Lung (tissue), 12 donors: Measurements from ENCODE around the gene DUSP10. TPM values are rescaled to one million over a fixed set of nuclear protein-coding genes. Genes with fewer than 3 reads are reported as not detected.

Source experiments
- ATAC-seq: fragments of 200-7000 bp; cut with Tn5 transposase; one replicate; pipeline ENCODE4 v1.9.1; 2020; ENCODE audit warnings: moderate number of reproducible peaks; ENCODE audit not compliant: insufficient read depth, low FRiP score
- DNase-seq, 3 donors: peaks; one replicate each; pipeline ENCODE4 v3.0.0-alpha.2; 2013 to 2017
- H3K27ac ChIP-seq, 2 donors: one replicate each; pipeline ENCODE4 v1.5.1; 2013; ENCODE audit warnings: mild to moderate bottlenecking in 2 of 2, moderate library complexity in 2 of 2, control low read depth in 1 of 2, inconsistent platforms in 1 of 2, low read depth in 1 of 2, low read length in 1 of 2
- H3K27me3 ChIP-seq, 3 donors: one replicate each; pipeline ENCODE4 v1.5.1; 2013; ENCODE audit warnings: low read length in 2 of 3; ENCODE audit not compliant: control insufficient read depth in 3 of 3, insufficient read depth in 3 of 3
- H3K36me3 ChIP-seq, 4 donors: one replicate each; pipeline ENCODE4 v1.5.1; 2013; ENCODE audit warnings: low read length in 4 of 4, mild to moderate bottlenecking in 1 of 4, moderate library complexity in 1 of 4; ENCODE audit not compliant: control insufficient read depth in 4 of 4, insufficient read depth in 4 of 4
- H3K4me1 ChIP-seq, 5 donors: one replicate each; pipeline ENCODE4 v1.5.1; 2013; ENCODE audit warnings: low read length in 5 of 5, mild to moderate bottlenecking in 2 of 5, moderate library complexity in 1 of 5; ENCODE audit not compliant: control insufficient read depth in 5 of 5, insufficient read depth in 5 of 5
- H3K4me3 ChIP-seq: one replicate; pipeline ENCODE4 v1.5.1; 2013; ENCODE audit warnings: mild to moderate bottlenecking, control low read depth, moderate library complexity
- H3K9ac ChIP-seq, 2 donors: one replicate each; pipeline ENCODE4 v1.5.1; 2013; ENCODE audit warnings: low read length in 2 of 2, control low read depth in 1 of 2; ENCODE audit not compliant: insufficient read depth in 1 of 2
- H3K9me3 ChIP-seq, 4 donors: one replicate each; pipeline ENCODE4 v1.5.1; 2013; ENCODE audit warnings: low read length in 3 of 4, mild to moderate bottlenecking in 1 of 4, moderate library complexity in 1 of 4; ENCODE audit not compliant: control insufficient read depth in 4 of 4, insufficient read depth in 3 of 4
- CTCF ChIP-seq: IDR thresholded peaks from 2 replicates; pipeline ENCODE4 v1.5.1; 2012; ENCODE audit warnings: mild to moderate bottlenecking; ENCODE audit errors: control extremely low read depth, extremely low read depth
- WGBS, 2 donors: extraction: QIAGEN DNeasy Blood & Tissue Kit; methylation state at CpG; one replicate each; pipeline ENCODE4 v1.1.7; 2013; 5-methylcytosine and 5-hydroxymethylcytosine counted together
- polyA plus RNA-seq, 2 donors: library from polyadenylated mRNA; stranded (reverse); fragments of 200-250 nt; gene quantifications; one replicate each; pipeline ENCODE4 v1.2.1, GENCODE V29; 2013
- total RNA-seq, 2 donors: library from RNA; depleted of rRNA in 1 of 2; stranded (reverse); fragments of >200 nt in 1 of 2; gene quantifications; one replicate each; pipeline ENCODE4 v1.2.1, GENCODE V29; 2014 to 2021
- donor health status: control.
- donor health status: control.
- donor health status: Bipolar disorder and iron deficiency.
- donor health status: healthy.
- donor health status: DM: yes; HTN: yes; CAD: no.

Gene DUSP10
- total and polyA plus RNA-seq, 4 donors, result 5.3 to 17.2 (median 11.5) TPM

DNA sequence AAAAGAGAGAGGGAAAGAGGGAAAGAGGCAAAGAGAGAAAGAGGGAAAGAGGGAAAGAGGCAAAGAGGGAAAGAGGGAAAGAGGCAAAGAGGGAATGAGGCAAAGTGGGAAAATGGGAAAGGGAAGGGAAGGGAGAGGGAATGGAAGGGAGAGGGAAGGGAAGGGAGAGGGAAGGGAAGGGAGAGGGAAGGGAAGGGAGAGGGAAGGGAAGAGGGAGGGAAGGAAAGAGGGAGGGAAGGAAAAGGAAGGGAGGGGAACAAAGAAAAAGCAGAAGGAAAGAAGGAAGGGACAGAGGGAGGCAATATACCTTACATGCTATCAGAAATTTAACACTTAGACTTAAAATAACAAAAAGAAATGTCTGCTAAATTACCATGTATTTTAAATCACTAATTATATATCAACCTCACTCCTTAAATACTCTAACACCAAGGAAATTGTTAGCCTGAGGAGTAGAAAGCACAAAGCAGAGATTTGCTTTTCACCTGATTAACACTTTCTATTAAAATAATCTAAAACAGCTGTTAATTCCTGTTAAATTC lies 41.8 kb downstream of the DUSP10 start:
- no peaks in the 10 kb centered on the region for H3K27me3 ChIP-seq
- H3K36me3 ChIP-seq, result peaks cover 0 to 4% (median 0%) of the 10 kb centered on the region in 4 donors
- H3K4me3 ChIP-seq, result no peak overlapping the region
- H3K9me3 ChIP-seq, result no peaks in the 10 kb centered on the region
- H3K4me1 ChIP-seq, result no peaks in the 10 kb centered on the region
- H3K9ac ChIP-seq, result no peak overlapping the region
- ATAC-seq, result no peak
- H3K27ac ChIP-seq, result no peak overlapping the region
- no peak for DNase-seq
- no peak for TF ChIP-seq CTCF

GRCh38 chr1:221699577-221699976 lies 42.3 kb downstream of the DUSP10 start:
- ATAC-seq (no peak), DNase-seq (no peak)
- TF ChIP-seq CTCF, result no peak
- Histone ChIP-seq H3K9ac (no peak overlapping the region), H3K27ac (no peak overlapping the region), H3K36me3 (peaks cover 0 to 4% (median 0%) of the 10 kb centered on the region in 4 donors), H3K27me3 (no peaks in the 10 kb centered on the region), H3K4me1 (no peaks in the 10 kb centered on the region), H3K4me3 (no peak overlapping the region), H3K9me3 (no peaks in the 10 kb centered on the region)
- 95 to 96% methylated on average over 1 of the region's 1 CpG for WGBS, 2 donors

GRCh38 chr1:221698579-221699349 lies 43.1 kb downstream of the DUSP10 start:
- 56 to 78% methylated on average over 4 of the region's 4 CpGs for WGBS, 2 donors
- ATAC-seq, result no peak

More at GRCh38 chr1:221698579-221699349, 43.1 kb downstream of the DUSP10 start:
- peaks cover 0 to 4% (median 0%) of the 10 kb centered on the region in 4 donors for H3K36me3 ChIP-seq
- TF ChIP-seq CTCF, result no peak
- DNase-seq, result no peak
- H3K9me3 ChIP-seq, result peaks cover 0 to 2% (median 0%) of the 10 kb centered on the region in 4 donors
- no peak overlapping the region for H3K9ac ChIP-seq
- H3K27ac ChIP-seq, result no peak overlapping the region
- no peak overlapping the region for H3K4me3 ChIP-seq
- no peaks in the 10 kb centered on the region for H3K27me3 ChIP-seq
- H3K4me1 ChIP-seq, result no peaks in the 10 kb centered on the region
